ENCODE data around the gene PCDHGB7. TPM values are rescaled to one million over a fixed set of nuclear protein-coding genes. Genes with fewer than 3 reads are reported as not detected.
"Not testable (repeated sequence)": the region's sequence is repeated elsewhere in the genome, so short reads cannot be mapped to it uniquely, and the experiment has no call there.

Gene PCDHGB7
- total RNA-seq, 1 experiment from 2014 or later: 0.58 TPM

GRCh38 chr5:141430332-141431113 lies 13.0 kb downstream of the PCDHGB7 start, which contains the start of gene PCDHGA12:
Gene PCDHGA12, plus strand, starts transcription at chr5:141430507. Its CDS starts 253 bp downstream, at chr5:141430760.
- no peak for DNase-seq (ENCODE audit: low spot score)

- no peak for DNase-seq (ENCODE audit: low spot score)
Measured at GRCh38 chr5:141431286-141431685, 13.8 kb downstream of the PCDHGB7 start.

GRCh38 chr5:141432308-141432707 lies 14.8 kb downstream of the PCDHGB7 start:
- not testable (repeated sequence) for DNase-seq (ENCODE audit: low spot score)

- not testable (repeated sequence) for DNase-seq (ENCODE audit: low spot score)
Measured at GRCh38 chr5:141432726-141433125, 15.2 kb downstream of the PCDHGB7 start.

- no peak for DNase-seq (ENCODE audit: low spot score)
Measured at GRCh38 chr5:141434006-141434405, 16.5 kb downstream of the PCDHGB7 start.

- no peak for DNase-seq (ENCODE audit: low spot score)
Measured at GRCh38 chr5:141437221-141437620, 19.7 kb downstream of the PCDHGB7 start.

GRCh38 chr5:141439411-141440141 lies 22.1 kb downstream of the PCDHGB7 start:
- DNase-seq (ENCODE audit: low spot score): no peak

GRCh38 chr5:141440341-141440740 lies 22.9 kb downstream of the PCDHGB7 start:
- no peak for DNase-seq (ENCODE audit: low spot score)

GRCh38 chr5:141441571-141442170 lies 24.2 kb downstream of the PCDHGB7 start:
- no peak for DNase-seq (ENCODE audit: low spot score)

- no peak for DNase-seq (ENCODE audit: low spot score)
Measured at GRCh38 chr5:141465351-141465750, 47.9 kb downstream of the PCDHGB7 start.

Other genes starting within 250 kb of the PCDHGB7 start
- gene PCDHB7, start 245.0 kb upstream of the PCDHGB7 start, total RNA-seq (2014; rRNA removed; shearing (Covaris generic)): 5.1 and 6.9 TPM in 2 replicates
- gene PCDHB8, start 239.9 kb upstream of the PCDHGB7 start, total RNA-seq (2014; rRNA removed; shearing (Covaris generic)): 12.4 and 12.7 TPM in 2 replicates
- gene PCDHB16, start 235.3 kb upstream of the PCDHGB7 start, total RNA-seq (2014; rRNA removed; shearing (Covaris generic)): 3.3 and 3.7 TPM in 2 replicates
- gene PCDHB9, start 230.5 kb upstream of the PCDHGB7 start, total RNA-seq (2014; rRNA removed; shearing (Covaris generic)): 10.0 and 11.9 TPM in 2 replicates
- 2.9 and 4.5 TPM in 2 replicates for gene PCDHB10, start 225.3 kb upstream of the PCDHGB7 start, total RNA-seq (2014; rRNA removed; shearing (Covaris generic))
- 4.5 and 5.6 TPM in 2 replicates for gene PCDHB11, start 218.1 kb upstream of the PCDHGB7 start, total RNA-seq (2014; rRNA removed; shearing (Covaris generic))
- gene PCDHB12, start 209.0 kb upstream of the PCDHGB7 start, total RNA-seq (2014; rRNA removed; shearing (Covaris generic)): 5.2 and 5.6 TPM in 2 replicates
- 1.2 and 2.0 TPM in 2 replicates for gene PCDHB13, start 203.8 kb upstream of the PCDHGB7 start, total RNA-seq (2014; rRNA removed; shearing (Covaris generic))
- gene PCDHB14, start 194.3 kb upstream of the PCDHGB7 start, total RNA-seq (2014; rRNA removed; shearing (Covaris generic)): 5.6 and 6.2 TPM in 2 replicates
- gene PCDHB15, start 172.3 kb upstream of the PCDHGB7 start, total RNA-seq (2014; rRNA removed; shearing (Covaris generic)): 0.16 and 2.1 TPM in 2 replicates
- not detected in 2 replicates for gene SLC25A2, start 113.6 kb upstream of the PCDHGB7 start, total RNA-seq (2014; rRNA removed; shearing (Covaris generic))
- 51.2 and 74.8 TPM in 2 replicates for gene TAF7, start 96.9 kb upstream of the PCDHGB7 start, total RNA-seq (2014; rRNA removed; shearing (Covaris generic))
- 0.51 and 1.6 TPM in 2 replicates for gene PCDHGA1, start 87.2 kb upstream of the PCDHGB7 start, total RNA-seq (2014; rRNA removed; shearing (Covaris generic))
- gene PCDHGA2, start 78.9 kb upstream of the PCDHGB7 start, total RNA-seq (2014; rRNA removed; shearing (Covaris generic)): 0.99 and 1.6 TPM in 2 replicates
- gene PCDHGA3, start 73.8 kb upstream of the PCDHGB7 start, total RNA-seq (2014; rRNA removed; shearing (Covaris generic)): 10.3 and 11.5 TPM in 2 replicates
- gene PCDHGB1, start 67.6 kb upstream of the PCDHGB7 start, total RNA-seq (2014; rRNA removed; shearing (Covaris generic)): 0.43 and 3.1 TPM in 2 replicates
- gene PCDHGA4, start 62.7 kb upstream of the PCDHGB7 start, total RNA-seq (2014; rRNA removed; shearing (Covaris generic)): 0.74 and 0.97 TPM in 2 replicates
- 1.6 and 1.9 TPM in 2 replicates for gene PCDHGB2, start 57.7 kb upstream of the PCDHGB7 start, total RNA-seq (2014; rRNA removed; shearing (Covaris generic))
- gene PCDHGA5, start 53.5 kb upstream of the PCDHGB7 start, total RNA-seq (2014; rRNA removed; shearing (Covaris generic)): 0.49 and 0.50 TPM in 2 replicates
- 0.87 and 1.2 TPM in 2 replicates for gene PCDHGB3, start 47.4 kb upstream of the PCDHGB7 start, total RNA-seq (2014; rRNA removed; shearing (Covaris generic))
- 0.97 and 1.5 TPM in 2 replicates for gene PCDHGA6, start 43.8 kb upstream of the PCDHGB7 start, total RNA-seq (2014; rRNA removed; shearing (Covaris generic))
- gene PCDHGA7, start 34.9 kb upstream of the PCDHGB7 start, total RNA-seq (2014; rRNA removed; shearing (Covaris generic)): 0.27 and 0.29 TPM in 2 replicates
- 0.16 and 0.21 TPM in 2 replicates for gene PCDHGB4, start 30.0 kb upstream of the PCDHGB7 start, total RNA-seq (2014; rRNA removed; shearing (Covaris generic))
- gene PCDHGA8, start 25.0 kb upstream of the PCDHGB7 start, total RNA-seq (2014; rRNA removed; shearing (Covaris generic)): 0.39 and 0.74 TPM in 2 replicates
- 0.04 and 0.43 TPM in 2 replicates for gene PCDHGB5, start 19.7 kb upstream of the PCDHGB7 start, total RNA-seq (2014; rRNA removed; shearing (Covaris generic))
- gene PCDHGA9, start 14.9 kb upstream of the PCDHGB7 start, total RNA-seq (2014; rRNA removed; shearing (Covaris generic)): 1.1 and 1.8 TPM in 2 replicates
- 0.02 and 0.33 TPM in 2 replicates for gene PCDHGB6, start 9.7 kb upstream of the PCDHGB7 start, total RNA-seq (2014; rRNA removed; shearing (Covaris generic))
- gene PCDHGA10, start 4.7 kb upstream of the PCDHGB7 start, total RNA-seq (2014; rRNA removed; shearing (Covaris generic)): 1.4 and 1.9 TPM in 2 replicates
- gene PCDHGA11, start 3.4 kb downstream of the PCDHGB7 start, total RNA-seq (2014; rRNA removed; shearing (Covaris generic)): 0.66 and 1.3 TPM in 2 replicates
- 0.14 and 0.76 TPM in 2 replicates for gene PCDHGA12, start 12.8 kb downstream of the PCDHGB7 start, total RNA-seq (2014; rRNA removed; shearing (Covaris generic))
- gene PCDHGC3, start 58.3 kb downstream of the PCDHGB7 start, total RNA-seq (2014; rRNA removed; shearing (Covaris generic)): 50.8 and 61.5 TPM in 2 replicates
- 0.10 TPM in 1 of 2 replicates, not detected in the other for gene PCDHGC4, start 67.4 kb downstream of the PCDHGB7 start, total RNA-seq (2014; rRNA removed; shearing (Covaris generic))
- 0.06 and 0.18 TPM in 2 replicates for gene PCDHGC5, start 71.4 kb downstream of the PCDHGB7 start, total RNA-seq (2014; rRNA removed; shearing (Covaris generic))
- 24.3 and 40.7 TPM in 2 replicates for gene DIAPH1, start 201.3 kb downstream of the PCDHGB7 start, total RNA-seq (2014; rRNA removed; shearing (Covaris generic))
- 76.5 and 82.1 TPM in 2 replicates for gene HDAC3, start 219.2 kb downstream of the PCDHGB7 start, total RNA-seq (2014; rRNA removed; shearing (Covaris generic))
- gene RELL2, start 219.3 kb downstream of the PCDHGB7 start, total RNA-seq (2014; rRNA removed; shearing (Covaris generic)): 4.5 and 8.4 TPM in 2 replicates
- 5.9 and 11.0 TPM in 2 replicates for gene FCHSD1, start 233.7 kb downstream of the PCDHGB7 start, total RNA-seq (2014; rRNA removed; shearing (Covaris generic))

Data from H4 (cell line).